ENCODE data around the gene FAIM.
A peak's percentile ranks its signal among the peaks of the same experiment; 100 is the strongest.
"Not testable (repeated sequence)": the region's sequence is repeated elsewhere in the genome, so short reads cannot be mapped to it uniquely, and the experiment has no call there.

The FAIM gene

DNA sequence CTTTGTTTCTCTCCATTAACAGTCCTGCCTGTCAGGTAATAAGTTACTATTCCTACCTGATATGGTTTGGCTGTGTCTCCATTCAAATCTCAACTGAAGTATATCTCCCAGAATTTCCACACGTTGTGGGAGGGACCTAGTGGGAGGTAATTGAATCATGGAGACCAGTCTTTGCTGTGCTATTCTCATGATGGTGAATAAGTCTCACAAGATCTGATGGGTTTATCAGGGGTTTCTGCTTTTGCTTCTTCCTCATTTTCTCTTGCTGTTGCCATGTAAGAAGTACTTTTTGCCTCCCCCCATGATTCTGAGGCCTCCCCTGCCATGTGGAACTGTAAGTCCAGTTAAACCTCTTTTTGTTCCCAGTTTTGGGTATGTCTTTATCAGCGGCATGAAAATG lies 6.9 kb upstream of the FAIM start:
- DNase-seq (ENCODE audit: low spot score), result not testable (repeated sequence)

DNA sequence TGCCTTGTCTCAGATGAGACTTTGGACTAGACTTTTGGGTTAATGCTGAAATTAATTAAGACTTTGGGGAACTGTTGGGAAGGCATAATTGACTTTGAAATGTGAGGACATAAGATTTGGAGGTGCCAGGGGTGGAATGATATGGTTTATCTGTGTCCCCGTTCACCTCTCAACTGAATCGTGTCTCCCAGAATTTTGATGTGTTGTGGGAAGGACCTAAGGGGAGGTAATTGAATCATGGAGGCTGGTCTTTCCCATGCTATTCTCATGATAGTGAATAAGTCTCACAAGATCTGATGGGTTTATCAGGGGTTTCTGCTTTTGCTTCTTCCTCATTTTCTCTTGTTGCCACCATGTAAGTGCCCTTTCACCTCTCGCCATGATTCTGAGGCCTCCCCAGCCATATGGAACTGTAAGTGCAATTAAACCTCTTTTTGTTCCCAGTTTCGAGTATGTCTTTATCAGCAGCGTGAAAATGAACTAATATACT lies 4.4 kb upstream of the FAIM start:
- not testable (repeated sequence) for DNase-seq (ENCODE audit: low spot score)

DNA sequence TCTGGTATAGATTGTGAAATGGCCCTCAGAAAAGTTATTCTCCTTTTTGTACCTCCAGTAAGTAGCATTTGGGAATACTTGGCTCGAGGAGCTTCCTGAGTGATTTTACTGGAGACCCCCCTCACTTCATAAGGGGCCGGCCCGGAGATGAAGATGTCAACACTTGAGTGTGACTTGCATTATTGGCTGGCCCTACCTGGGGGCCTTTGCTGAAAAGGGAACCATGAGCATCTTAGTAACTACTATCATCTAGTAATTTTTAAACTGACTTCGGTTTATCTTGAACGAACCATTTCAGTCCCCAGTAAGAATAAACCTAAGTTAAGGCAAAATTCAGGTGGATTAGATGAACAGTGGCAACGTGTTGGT lies 1.3 kb downstream of the FAIM start:
- no peak for DNase-seq (ENCODE audit: low spot score)

DNA sequence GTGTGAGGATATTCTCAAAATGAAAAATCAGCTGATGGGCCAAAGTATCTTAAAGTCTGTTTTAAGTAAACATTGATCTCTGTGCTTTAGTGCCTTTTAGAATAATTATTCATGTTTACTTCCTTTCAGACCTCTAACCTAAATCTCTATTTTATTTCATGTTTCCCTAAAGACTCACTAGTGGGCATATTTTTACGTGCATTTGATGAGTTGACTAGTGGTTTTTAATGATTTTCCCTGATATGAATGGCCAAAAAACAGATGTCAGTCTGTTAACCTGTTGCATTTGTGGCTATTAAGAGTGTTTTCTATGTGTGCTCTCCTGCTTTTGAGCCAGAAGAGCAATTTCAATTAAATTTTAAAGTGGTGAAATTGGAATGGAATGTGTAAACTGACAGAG lies 6.9 kb downstream of the FAIM start:
- no peak for DNase-seq (ENCODE audit: low spot score)

DNA sequence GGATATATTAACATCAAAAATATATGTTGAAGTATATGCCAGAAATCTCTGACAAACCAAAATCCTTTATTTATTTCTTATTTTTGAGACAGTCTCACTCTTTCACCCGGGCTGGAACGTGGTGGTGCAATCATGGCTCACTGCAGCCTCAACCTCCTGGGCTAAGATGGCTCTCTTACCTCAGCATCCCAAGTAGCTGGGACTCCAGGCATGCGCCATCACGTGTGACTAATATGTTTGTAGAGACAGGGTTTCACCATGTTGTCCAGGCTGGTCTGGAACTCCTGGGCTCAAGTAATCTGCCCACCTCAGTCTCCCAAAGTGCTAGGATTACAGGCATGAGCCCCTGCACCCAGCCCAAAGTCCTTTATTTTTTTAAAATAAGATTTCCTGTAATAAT lies 11.9 kb downstream of the FAIM start:
- DNase-seq (ENCODE audit: low spot score), result no peak

DNA sequence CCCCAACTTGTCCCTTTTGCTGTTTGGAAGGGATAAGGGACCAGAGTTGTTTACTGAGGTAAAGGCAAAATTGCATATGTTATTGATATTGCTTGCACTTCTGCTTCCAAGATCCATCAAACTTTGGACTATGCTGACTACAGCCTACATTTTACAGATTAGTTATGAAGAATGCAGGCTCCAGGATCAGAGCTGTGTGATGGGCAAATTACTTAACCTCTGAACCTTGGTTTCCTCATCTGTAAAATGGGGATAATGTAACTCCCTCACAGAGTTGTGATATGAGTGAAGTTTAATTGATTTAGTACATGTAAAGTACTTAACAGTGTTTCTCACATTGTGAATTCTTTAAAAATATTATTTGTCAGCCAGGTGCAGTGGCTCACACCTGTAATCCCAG lies 15.9 kb downstream of the FAIM start:
- DNase-seq (ENCODE audit: low spot score), result no peak

DNA sequence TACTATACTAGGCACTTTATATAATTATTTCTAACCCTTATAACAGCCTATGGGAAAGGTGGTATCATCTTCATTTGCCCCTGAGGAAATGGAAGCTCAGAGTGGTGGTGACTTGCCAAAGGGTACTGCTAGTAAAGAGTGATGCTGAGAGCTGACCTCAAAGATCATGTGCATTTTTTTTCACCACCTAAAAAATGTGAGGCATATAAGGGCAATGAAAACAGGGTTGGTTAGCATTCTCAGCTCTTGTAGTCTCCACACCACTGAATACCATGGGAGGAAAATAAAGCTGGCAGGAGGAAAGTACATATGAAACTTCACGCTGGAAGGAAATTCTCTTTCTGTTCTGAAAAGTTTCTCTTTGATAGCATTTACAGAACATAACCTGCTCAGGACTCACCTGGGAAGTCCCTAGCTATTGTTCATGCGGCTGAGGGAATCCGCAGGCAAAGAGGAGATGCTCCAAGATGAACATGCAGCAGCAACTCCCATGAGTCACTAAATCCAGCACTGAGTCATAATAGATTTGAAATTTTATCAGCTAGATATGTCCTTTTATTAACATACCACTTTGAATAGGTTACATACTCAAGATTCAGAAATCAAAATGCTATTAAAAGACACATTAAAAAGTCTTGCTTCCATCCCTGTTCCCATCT lies 17.3 kb downstream of the FAIM start:
- peak; percentile 11 for DNase-seq (ENCODE audit: low spot score)

DNA sequence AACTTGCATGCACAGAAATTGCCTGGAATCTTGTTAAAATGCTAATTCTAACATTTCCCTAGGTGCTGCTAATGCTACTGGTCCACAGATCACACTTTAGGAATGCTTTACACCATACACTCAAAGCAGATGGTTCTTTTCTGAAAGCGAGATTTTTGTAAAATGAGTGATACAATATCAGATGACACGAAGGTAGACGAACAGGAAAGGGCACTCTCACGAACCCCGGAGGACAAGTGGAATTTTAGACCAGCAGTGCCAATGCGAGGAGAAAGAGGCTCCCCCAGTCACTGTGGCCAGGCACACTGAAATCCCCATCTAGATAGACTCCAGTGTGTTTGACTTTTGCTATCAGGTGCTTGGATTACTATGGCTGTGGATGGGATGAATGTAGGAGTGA lies 21.0 kb downstream of the FAIM start:
- no peak for DNase-seq (ENCODE audit: low spot score)

DNA sequence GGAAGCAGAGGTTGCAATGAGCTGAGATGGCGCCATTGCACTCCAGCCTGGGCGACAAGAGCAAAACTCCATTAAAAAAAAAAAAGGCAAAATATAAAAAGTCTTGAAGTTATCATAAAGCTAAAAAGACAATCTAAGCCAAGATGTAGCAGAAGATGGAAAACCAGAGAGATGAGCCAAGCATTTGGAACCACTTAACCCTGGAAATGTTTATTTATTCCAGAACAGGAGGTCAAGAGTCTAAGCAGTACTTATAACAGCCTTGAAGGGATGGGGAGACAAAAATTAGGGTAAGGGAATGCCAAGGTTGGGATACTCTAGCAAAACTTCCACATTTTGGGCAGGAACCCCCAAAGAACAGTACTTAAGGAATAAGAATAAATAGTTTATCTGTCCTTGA lies 30.1 kb downstream of the FAIM start:
- no peak for DNase-seq (ENCODE audit: low spot score)

DNA sequence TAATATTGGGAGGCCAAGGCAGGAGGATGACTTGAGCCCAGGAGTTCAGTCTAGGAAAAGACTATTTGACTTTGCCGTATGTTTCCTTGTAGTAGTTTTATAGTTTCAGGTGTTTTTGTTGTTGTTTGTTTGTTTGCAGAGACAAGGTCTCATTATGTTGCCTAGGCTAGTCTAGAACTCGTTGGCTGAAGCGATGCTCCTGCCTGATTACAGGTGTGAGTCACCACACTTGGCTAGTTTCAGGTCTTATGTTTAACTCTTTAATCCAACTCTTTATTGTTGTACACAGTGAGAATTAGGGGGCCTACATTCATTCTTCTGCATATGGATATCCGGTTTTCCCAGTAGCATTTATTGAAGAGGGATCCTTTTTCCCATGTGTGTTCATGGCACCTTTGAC lies 32.0 kb downstream of the FAIM start:
- no peak for DNase-seq (ENCODE audit: low spot score)

DNA sequence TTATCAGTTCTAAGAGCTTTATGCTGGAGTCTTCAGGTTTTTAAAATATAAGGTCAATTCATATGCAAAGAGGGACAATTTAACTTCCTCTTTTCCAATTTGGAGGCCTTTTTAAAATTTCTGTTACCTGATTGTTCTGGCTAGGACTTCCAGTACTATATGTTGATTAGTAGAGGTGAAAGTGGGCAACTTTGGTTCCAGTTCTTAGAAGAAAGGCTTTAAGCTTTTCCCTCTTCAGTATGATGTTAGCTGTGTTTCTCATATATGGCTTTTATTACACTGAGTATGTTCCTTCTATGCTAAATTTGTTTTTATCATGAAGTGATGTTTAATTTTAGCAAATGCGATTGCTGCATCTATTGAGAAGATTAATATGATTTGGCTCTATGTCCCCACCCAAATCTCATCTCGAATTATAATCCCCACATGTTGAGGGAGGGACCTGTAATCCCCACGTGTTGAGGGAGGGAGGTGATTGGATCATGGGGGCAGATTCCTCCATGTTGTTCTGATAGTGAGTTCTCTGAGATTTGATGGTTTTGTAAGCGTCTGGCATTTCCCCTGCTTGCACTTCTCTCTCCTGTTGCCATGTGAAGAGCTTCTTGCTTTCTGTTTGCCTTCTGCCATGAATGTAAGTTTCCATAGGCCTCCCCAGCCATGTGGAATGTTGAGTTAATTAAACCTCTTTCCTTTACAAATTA lies 33.8 kb downstream of the FAIM start:
- DNase-seq (ENCODE audit: low spot score), result no peak

DNA sequence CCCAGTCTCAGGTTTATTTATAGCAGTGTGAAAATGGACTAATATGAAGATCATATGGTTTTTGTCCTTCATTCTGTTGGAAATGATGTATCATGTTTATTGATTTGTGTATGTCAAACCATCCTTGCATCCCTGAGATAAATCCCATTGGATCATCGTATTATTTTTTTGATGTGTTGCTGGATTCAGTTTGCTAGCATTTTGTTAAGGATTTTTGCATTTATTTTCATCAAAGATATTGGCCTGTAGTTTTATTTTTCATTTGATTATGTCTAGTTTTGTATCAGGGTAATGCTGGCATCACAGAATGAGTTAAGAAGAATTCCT lies 34.3 kb downstream of the FAIM start:
- DNase-seq (ENCODE audit: low spot score), result no peak

DNA sequence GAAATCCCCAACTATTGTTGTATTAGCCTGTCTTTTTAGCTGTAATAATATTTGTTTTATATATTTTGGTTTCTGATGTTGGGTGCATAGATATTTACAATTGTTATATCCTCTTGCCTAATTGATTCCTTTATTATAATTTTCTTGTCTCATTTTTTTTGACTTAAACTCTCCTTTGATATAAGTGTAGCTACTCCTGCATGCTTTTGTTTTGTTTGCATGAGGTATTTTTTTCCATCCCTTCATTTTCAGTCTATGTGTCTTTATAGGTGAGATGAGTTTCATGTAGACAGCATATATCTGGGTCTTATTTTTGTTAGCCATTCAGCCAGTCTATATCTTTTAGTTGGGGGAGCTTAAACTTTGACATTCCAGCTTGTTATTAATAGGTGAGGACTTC lies 37.4 kb downstream of the FAIM start:
- DNase-seq (ENCODE audit: low spot score), result no peak

DNA sequence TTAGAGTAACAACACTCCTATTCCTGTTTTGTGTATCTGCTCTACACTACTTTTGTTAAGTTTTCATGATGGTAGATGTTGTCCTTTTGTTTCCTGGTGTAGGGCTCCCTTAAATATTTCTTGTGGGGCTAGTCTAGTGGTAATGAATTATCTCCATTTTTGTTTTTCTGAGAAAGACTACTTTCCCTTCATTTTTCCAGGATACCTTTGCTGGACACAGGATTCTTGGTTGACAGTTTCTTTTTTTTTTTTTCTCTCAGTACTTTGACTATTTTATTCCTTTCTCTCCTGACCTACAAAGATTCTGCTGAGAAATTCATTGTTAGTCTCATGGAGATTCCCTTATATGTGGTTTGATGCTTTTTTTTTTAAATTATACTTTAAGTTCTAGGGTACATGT lies 37.9 kb downstream of the FAIM start:
- DNase-seq (ENCODE audit: low spot score), result no peak

DNA sequence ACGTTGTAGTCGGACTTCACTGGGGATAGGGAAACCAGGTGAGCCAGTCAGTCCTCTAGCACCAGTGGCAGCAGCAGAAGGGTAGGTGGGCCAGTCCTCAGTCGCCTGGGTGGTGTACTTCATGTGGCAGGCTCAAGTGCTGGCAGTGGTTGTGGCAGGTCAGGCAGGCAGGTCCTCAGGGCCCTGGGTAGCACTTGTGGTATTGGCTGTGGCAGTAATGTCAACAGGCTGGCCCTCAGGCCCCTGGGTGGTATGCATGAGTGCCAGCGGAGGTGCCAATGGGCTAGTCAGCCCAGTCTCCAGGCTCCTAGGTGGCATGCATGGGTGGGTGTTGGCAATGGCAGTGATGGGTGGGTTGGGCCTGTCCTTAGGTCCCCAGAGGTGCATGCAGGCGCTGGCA lies 40.6 kb downstream of the FAIM start:
- no peak for DNase-seq (ENCODE audit: low spot score)

DNA sequence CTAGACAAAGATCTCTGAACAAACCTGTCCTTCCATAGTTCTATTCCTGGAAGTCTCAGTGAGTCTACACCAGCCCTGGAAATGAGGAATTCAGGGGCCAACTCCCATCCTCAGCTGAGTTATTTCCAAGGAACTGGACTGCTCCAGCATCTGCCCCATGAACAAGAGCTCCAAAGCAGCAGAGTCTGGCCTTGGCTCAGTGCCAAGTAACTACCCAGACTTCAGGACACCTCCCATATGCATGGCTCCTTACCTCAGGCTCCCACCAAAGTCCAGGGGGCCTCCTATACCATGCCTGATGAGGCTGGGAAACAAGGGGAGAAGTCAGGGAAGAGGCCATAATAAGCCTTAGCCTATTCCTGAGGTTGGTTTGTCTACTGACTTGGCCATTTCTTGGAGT lies 45.0 kb downstream of the FAIM start:
- DNase-seq (ENCODE audit: low spot score), result no peak

DNA sequence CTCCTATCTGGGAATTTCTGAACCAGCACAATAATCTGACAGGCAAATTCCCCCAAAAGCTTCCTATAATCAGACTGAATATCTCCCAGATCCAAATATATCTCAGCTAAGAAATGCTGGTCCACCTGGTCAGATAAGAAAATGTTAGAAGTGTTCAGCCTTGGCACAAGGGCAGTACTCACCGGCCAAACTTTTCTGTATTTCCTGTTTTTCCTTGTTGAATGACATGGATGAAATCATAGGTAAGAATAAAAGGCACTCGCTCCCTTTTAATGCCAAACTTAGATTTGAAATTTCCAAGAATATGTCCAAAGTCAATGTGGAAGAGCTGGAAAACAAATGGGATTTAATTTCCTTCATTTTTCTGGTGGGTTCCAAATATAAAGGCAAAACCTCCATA lies 48.9 kb downstream of the FAIM start:
- no peak for DNase-seq (ENCODE audit: low spot score)

DNA sequence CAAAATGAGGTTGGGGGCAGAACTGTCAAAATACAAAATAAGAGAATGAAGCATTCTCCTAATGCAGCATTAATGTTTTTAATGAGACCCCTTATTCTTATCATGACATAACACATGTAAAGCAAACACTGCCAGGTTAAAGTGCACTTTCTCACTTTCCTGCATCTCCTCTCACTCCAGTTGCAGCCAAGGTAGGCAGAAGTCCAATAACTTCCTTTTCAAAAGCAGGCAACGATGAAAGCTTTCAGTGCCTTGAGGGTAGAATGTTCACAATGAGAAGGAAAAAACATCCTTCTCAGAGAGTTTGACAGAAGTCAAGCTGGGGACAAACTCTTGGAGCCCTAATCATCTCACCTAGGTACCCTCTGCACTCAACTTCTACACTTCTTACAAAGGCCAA lies 59.5 kb downstream of the FAIM start:
- no peak for DNase-seq (ENCODE audit: low spot score)

DNA sequence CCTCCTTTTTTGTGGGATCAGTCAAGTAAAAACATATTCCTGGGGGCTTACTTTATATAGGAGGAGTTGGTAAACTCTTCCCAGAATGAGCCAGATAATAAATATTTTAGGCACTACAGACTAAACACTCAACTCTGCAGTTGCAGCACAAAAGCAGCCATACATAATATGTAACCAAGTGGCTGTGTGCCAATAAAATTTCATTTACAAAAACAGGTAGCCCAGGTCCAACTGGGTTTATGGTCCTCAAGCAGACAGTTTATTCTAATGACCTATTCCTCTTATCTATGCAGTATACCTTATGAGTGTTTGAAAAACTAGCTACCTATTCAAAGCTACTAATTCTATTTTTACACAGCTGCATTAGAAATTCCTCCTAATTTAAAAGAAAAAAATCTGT lies 61.8 kb downstream of the FAIM start:
- DNase-seq (ENCODE audit: low spot score), result no peak

DNA sequence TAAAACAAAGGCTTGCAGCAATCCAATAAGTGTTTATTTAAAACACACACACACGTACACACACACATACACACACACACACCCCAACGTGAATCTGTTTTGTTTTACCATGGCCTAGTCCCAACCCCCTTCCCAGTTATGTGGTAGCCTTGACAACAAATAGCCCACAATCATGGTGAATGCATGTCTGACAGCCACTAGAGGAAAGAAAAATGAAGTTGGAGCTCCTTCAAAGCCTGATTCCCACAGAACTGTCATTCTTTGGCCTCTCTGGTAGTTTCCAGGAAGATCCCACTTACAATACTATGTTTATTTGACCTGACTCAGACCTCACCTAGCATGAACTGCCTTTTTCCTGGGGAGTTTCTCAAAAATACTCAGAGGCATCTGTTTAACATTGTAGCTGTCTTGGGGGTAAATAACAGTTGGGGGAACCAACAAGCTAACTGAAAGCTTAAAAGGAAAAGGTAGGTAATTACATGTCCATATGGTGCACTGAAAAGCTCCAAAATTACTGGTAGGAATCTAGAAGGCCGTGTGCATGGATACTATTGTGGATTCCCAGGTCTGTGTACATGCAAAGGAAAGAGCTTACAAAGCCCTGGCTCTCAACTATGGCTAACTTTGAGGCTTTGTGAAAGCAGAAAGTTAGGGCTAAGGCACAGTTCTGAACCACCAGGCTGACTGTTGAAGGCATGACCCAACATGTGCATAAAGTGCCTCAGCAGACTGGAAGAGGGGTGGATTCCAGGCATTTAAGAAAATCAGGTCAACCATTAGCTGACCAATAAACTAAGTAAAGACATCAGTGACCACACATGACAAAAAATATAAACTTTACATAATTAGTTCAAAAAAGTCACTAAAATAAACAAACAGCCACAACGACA lies 65.3 kb downstream of the FAIM start:
- DNase-seq (ENCODE audit: low spot score), result no peak

DNA sequence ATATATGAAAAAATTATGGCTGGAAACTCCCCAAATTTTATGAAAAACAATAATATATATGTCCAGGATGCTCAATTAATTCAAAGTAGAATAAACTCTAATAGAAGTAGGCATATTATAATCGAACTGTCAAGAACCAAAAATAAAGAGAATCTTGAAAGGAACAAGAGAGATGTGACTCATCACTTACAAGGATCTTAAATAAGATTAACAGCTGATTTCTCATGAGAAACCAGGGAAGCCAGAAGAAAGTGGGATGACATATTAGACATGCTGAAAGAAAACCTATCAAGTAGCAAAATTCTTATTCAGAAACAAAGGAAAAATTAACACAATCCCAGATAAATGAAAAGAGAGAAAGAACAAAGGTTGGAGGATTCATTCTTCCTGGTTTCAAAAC lies 66.8 kb downstream of the FAIM start:
- DNase-seq (ENCODE audit: low spot score), result no peak

DNA sequence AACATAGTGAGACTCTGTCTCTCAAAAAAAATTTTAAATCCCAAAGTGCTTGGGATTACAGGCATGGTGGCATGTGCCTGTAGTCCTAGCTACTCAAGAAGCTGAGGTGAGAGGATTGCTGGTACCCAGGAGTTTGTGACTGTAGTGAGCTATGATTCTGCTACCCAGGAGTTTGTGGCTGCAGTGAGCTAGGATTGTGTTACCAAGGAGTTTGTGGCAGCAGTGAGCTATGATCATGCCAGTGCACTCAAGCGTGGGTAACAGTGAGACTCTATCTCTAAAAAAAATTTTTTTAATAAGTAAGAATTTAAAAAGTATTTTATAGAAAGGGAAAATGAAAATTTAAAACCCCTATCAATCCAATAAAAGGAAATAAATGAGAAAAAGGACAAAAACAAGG lies 69.5 kb downstream of the FAIM start:
- DNase-seq (ENCODE audit: low spot score), result no peak

DNA sequence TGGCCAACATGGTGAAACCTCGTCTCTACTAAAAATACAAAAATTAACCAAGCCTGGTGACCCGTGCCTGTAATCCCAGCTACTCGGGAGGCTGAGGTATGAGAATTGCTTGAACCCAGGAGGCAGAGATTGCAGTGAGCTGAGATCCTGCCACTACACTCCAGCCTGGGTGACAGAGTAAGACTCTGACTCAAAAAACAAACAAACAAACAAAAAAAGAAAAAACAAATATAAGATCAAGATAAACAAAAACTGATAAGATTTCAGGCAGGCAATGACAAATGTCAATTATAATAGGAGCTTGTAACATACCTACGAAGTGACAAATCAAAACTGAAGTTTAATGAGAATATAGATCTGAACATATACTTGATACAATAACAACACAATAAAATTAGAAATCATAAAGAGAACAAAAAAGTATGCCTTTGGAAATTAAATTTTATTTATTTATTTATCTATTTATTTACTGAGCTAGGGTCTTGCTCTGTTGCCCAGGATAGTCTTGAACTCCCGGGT lies 70.4 kb downstream of the FAIM start:
- DNase-seq (ENCODE audit: low spot score), result no peak
